GM21786 (cell line): ENCODE data around the gene RGS1.

Experiments
- ATAC-seq: cut with Tn5 transposase; IDR thresholded peaks from one replicate; pipeline ENCODE4 v1.9.1; 2021; ENCODE audit not compliant: unreplicated experiment

Gene RGS1

GRCh38 chr1:192610112-192610889 is 34.7 kb downstream of the RGS1 start:
- ATAC-seq = no peak

DNA sequence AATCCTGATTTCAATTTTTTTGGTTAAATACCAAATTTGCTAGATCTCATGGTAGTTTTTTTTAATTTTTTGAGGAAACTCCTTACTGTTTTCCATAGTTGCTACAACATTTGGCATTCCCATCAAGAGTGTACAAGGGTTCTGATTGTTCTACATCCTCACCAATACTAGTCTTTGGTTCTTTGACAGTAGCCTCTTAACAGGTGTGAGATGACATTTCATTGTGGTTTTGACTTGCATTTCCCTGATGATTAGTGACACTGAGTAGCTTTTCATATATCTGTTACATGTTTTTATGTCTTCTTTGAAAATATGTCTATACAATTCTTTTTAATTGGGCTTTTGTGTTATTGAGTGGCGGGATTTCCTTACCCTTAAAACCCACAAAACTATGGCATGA is 39.5 kb downstream of the RGS1 start:
- peak; percentile 61 for ATAC-seq

- ATAC-seq = no peak
These were observed 44.6 kb downstream of the RGS1 start for GRCh38 chr1:192620071-192620635.

DNA sequence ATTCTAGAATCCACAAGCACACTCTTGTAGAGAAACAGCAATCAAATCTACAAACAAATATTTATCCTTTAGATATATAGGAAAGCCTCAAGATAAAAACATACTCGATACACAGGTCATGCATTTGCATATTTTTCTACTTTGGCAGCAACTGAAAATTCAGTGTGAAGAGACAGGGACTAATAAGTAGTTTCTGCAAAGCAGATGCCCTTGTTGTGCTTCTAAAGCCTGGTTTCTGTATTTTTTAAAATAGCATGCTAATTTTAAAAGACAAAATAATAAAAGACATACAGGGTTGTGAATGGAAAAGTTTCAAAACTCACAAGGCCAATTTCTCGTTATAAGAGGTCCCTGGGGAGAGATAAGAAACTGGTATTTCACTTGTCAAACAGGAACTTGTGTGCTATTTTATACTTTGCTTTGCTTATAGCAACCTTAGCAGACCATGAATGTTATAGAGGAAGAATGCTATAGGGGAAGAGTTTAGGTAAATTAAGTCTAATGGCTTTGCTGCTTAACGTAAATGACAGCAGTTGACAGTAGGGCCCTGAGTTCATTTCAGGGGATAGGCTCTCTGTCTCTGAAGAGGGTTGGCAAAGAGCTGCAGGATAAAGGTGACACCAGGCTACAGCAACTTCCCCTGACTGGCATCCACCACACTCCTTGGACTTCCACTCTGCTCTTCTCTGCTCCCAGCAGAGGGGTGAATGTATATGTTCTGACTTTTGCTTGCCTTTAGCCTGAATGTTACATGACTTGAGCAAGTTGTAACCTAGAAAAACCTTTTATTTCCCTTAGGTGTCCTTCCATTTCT is 51.0 kb downstream of the RGS1 start:
- ATAC-seq = peak; percentile 91

DNA sequence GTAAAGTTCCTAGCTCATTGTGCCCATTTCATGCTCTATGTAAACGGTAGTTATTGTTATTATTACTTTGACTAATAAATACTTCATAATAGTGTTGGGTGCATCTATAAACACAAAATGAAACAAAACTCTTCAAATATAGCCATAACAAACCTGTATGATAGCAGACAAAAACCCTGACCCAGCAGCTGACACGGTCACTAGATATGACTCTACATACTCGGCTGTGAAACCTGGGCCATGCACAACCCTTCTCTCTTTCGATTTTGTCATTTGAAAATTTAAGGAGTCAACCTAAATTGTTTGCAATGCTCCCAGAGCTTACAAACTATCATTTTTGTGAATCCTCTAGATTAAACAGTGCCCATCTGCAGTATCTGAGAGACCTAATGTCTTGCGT is 52.3 kb downstream of the RGS1 start:
- no peak for ATAC-seq

DNA sequence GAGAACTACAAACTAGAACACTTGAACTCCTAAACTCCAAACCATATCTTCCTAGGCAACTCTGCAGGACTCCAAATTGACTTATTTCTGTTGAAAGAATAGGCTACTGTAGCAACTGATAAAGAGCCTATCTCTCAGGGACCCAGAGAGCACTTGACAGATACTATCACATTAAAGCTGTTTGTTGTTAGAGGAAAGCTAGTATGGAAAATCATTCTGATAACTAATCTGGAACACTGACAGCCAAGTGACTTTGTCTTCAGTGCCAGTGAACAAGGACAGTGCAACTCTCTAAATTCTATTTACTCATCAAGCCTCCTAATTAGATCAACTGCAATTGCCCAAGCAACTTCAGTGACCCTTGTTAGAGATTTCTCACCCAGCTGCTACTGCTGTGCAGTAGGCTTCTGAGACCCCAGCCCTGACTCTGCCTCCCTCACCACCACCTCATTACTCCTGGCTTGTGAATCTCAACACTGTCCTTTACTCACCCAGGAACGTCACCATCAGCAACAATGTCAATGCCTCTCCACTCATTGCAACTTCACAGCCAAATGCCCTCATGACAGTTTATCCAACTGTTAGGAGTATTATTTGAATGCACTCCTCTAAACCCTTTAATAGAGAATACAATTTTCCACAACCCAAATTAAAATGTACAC is 53.0 kb downstream of the RGS1 start:
- no peak for ATAC-seq

GRCh38 chr1:192629612-192630011 is 54.0 kb downstream of the RGS1 start:
- no peak for ATAC-seq
